GM11168 (cell line): Measurements from ENCODE around the gene GPR4.

Experiments
- in situ Hi-C: fragments of 300-500 bp; cut with MboI; formaldehyde crosslinking; loops from one replicate; pipeline ENCODE4 v1.12.0; 2022; ENCODE audit warnings: low sequenced_read_pairs; ENCODE audit not compliant: unreplicated experiment

GPR4 gene

GRCh38 chr19:45591004-45591637 lies 10.9 kb downstream of the GPR4 start:
- in situ Hi-C loops: no loop called here

- in situ Hi-C loops: no loop called here
Observed at GRCh38 chr19:45590300-45591003, 11.6 kb downstream of the GPR4 start.

- in situ Hi-C loops: no loop called here
Observed at GRCh38 chr19:45589768-45590167, 12.2 kb downstream of the GPR4 start.

- in situ Hi-C loops: no loop called here
Observed at GRCh38 chr19:45587873-45588272, 14.1 kb downstream of the GPR4 start.

- in situ Hi-C loops: no loop called here
Observed at GRCh38 chr19:45585158-45585577, 16.8 kb downstream of the GPR4 start.

GRCh38 chr19:45584332-45585157 lies 17.5 kb downstream of the GPR4 start, which contains the start of gene OPA3:
Gene OPA3, minus strand, starts transcription at chr19:45584802. Its CDS starts 38 bp downstream, at chr19:45584764.
- in situ Hi-C loops: no loop called here

GRCh38 chr19:45581576-45581975 lies 20.4 kb downstream of the GPR4 start:
- in situ Hi-C loops: no loop called here

- in situ Hi-C loops: no loop called here
Observed at GRCh38 chr19:45578861-45579260, 23.2 kb downstream of the GPR4 start.

- in situ Hi-C loops: no loop called here
Observed at GRCh38 chr19:45577111-45577905, 24.7 kb downstream of the GPR4 start.

GRCh38 chr19:45576682-45577081 lies 25.3 kb downstream of the GPR4 start:
- in situ Hi-C loops: no loop called here

GRCh38 chr19:45575216-45575615 lies 26.8 kb downstream of the GPR4 start:
- in situ Hi-C loops: no loop called here

GRCh38 chr19:45574526-45574925 lies 27.5 kb downstream of the GPR4 start:
- in situ Hi-C loops: no loop called here

GRCh38 chr19:45571457-45572220 lies 30.4 kb downstream of the GPR4 start:
- in situ Hi-C loops: no loop called here

- in situ Hi-C loops: no loop called here
Observed at GRCh38 chr19:45569619-45570421, 32.2 kb downstream of the GPR4 start.

- in situ Hi-C loops: no loop called here
Observed at GRCh38 chr19:45568732-45569131, 33.3 kb downstream of the GPR4 start.

- in situ Hi-C loops: no loop called here
Observed at GRCh38 chr19:45567609-45568008, 34.4 kb downstream of the GPR4 start.

- in situ Hi-C loops: no loop called here
Observed at GRCh38 chr19:45564131-45564780, 37.8 kb downstream of the GPR4 start.

GRCh38 chr19:45560686-45561085 lies 41.3 kb downstream of the GPR4 start:
- in situ Hi-C loops: no loop called here
